Liver (tissue), 9 donors: ENCODE data around the gene GRIA1. TPM values are rescaled to one million over a fixed set of nuclear protein-coding genes. Genes with fewer than 3 reads are reported as not detected.

ENCODE experiments used
- DNase-seq: peaks from one replicate; pipeline ENCODE4 v3.0.0-alpha.2; 2017; ENCODE audit warnings: low spot score
- H3K27ac ChIP-seq, 2 donors: one replicate each; pipeline ENCODE4 v1.7.0; 2013; ENCODE audit warnings: inconsistent platforms in 2 of 2, low read length in 2 of 2, control low read depth in 1 of 2, low read depth in 1 of 2, mild to moderate bottlenecking in 1 of 2
- H3K27me3 ChIP-seq, 4 donors: one replicate each; pipeline versions ENCODE4 v1.6.1 to v1.7.0; 2013; ENCODE audit warnings: low read length in 3 of 4, inconsistent platforms in 1 of 4, mild to moderate bottlenecking in 1 of 4, moderate library complexity in 1 of 4; ENCODE audit not compliant: control insufficient read depth in 4 of 4, insufficient read depth in 4 of 4
- H3K36me3 ChIP-seq, 4 donors: one replicate each; pipeline versions ENCODE4 v1.6.1 to v1.7.0; 2013; ENCODE audit warnings: low read length in 3 of 4, mild to moderate bottlenecking in 3 of 4, low read depth in 1 of 4, moderate library complexity in 1 of 4; ENCODE audit not compliant: control insufficient read depth in 4 of 4, insufficient read depth in 3 of 4
- H3K4me1 ChIP-seq, 4 donors: one replicate each; pipeline versions ENCODE4 v1.6.1 to v1.7.0; 2013; ENCODE audit warnings: low read length in 3 of 4, mild to moderate bottlenecking in 3 of 4, moderate library complexity in 1 of 4; ENCODE audit not compliant: control insufficient read depth in 4 of 4, insufficient read depth in 4 of 4
- H3K4me3 ChIP-seq, 3 donors: one replicate each; pipeline versions ENCODE4 v1.6.1 to v1.7.0; 2013; ENCODE audit warnings: low read length in 3 of 3, control low read depth in 1 of 3, low read depth in 1 of 3, mild to moderate bottlenecking in 1 of 3
- H3K9ac ChIP-seq, 2 donors: one replicate each; pipeline ENCODE4 v1.7.0; 2013; ENCODE audit warnings: low read length in 2 of 2, mild to moderate bottlenecking in 2 of 2, moderate library complexity in 2 of 2, control low read depth in 1 of 2, low read depth in 1 of 2
- H3K9me3 ChIP-seq, 4 donors: one replicate each; pipeline versions ENCODE4 v1.6.1 to v1.7.0; 2013; ENCODE audit warnings: low read length in 3 of 4; ENCODE audit not compliant: control insufficient read depth in 4 of 4
- ATF3 ChIP-seq: IDR thresholded peaks from 2 replicates; pipeline ENCODE4 v1.6.1; 2016; ENCODE audit warnings: antibody characterized with exemption
- CTCF ChIP-seq: fragments of 150-350 bp; IDR thresholded peaks from 2 replicates; pipeline ENCODE4 v1.5.1; 2017; ENCODE audit warnings: improper control_type of control experiment, low read depth, low read length; ENCODE audit not compliant: missing input control
- EGR1 ChIP-seq, 2 donors: IDR thresholded peaks; 2 replicates each; pipeline ENCODE4 v1.6.1; 2016 to 2018; ENCODE audit warnings: antibody characterized with exemption in 2 of 2, low read depth in 2 of 2
- FOXA1 ChIP-seq: IDR thresholded peaks from 2 replicates; pipeline ENCODE4 v1.6.1; 2016; ENCODE audit warnings: antibody characterized with exemption
- HNF4A ChIP-seq, 2 donors: conservative IDR thresholded peaks; 2 replicates each; pipeline ENCODE4 v1.6.1; 2016; ENCODE audit warnings: antibody characterized with exemption in 2 of 2, mild to moderate bottlenecking in 2 of 2
- HNF4G ChIP-seq: IDR thresholded peaks from 2 replicates; pipeline ENCODE4 v1.6.1; 2016; ENCODE audit warnings: antibody characterized with exemption
- JUND ChIP-seq, 2 donors: IDR thresholded peaks; 2 replicates each; pipeline ENCODE4 v1.6.1; 2016; ENCODE audit warnings: antibody characterized with exemption in 2 of 2
- MAX ChIP-seq: IDR thresholded peaks from 2 replicates; pipeline ENCODE4 v1.6.1; 2016; ENCODE audit warnings: antibody characterized with exemption
- NR2F2 ChIP-seq: IDR thresholded peaks from 2 replicates; pipeline ENCODE4 v1.6.1; 2016; ENCODE audit warnings: antibody characterized with exemption
- REST ChIP-seq: IDR thresholded peaks from 2 replicates; pipeline ENCODE4 v1.6.1; 2016; ENCODE audit warnings: antibody characterized with exemption, mild to moderate bottlenecking
- SP1 ChIP-seq: IDR thresholded peaks from 2 replicates; pipeline ENCODE4 v1.6.1; 2018; ENCODE audit warnings: antibody characterized with exemption, mild to moderate bottlenecking
- ZBTB33 ChIP-seq: IDR thresholded peaks from 2 replicates; pipeline ENCODE4 v1.6.1; 2016; ENCODE audit warnings: antibody characterized with exemption
- WGBS: extraction: QIAGEN DNeasy Blood & Tissue Kit; methylation state at CpG from one replicate; pipeline ENCODE4 v1.1.7; 2013; 5-methylcytosine and 5-hydroxymethylcytosine counted together
- polyA plus RNA-seq, 2 donors: library from polyadenylated mRNA; stranded (reverse) in 1 of 2; unstranded in 1 of 2; fragments of 200-250 nt in 1 of 2; fragments of >200 nt in 1 of 2; fragmentation: Nextera tagmentation in 1 of 2; extraction: Ambion mirVana in 1 of 2; gene quantifications; one replicate each; pipeline versions ENCODE4 v1.2.1 to v1.2.3, GENCODE V29; 2013 to 2015
- total RNA-seq, 2 donors: library from RNA; depleted of rRNA; stranded (reverse); fragments of >200 nt; gene quantifications; one replicate each; pipeline ENCODE4 v1.2.3, GENCODE V29; 2014
- donor health status: healthy.
- donor health status: healthy.
- donor health status: healthy.
- donor health status: healthy.
- donor health status: healthy.

The GRIA1 gene
- total and polyA plus RNA-seq, 4 donors = 0.08 TPM; not detected in 3

GRCh38 chr5:153551537-153552079, 61.1 kb downstream of the GRIA1 start:
- no peak overlapping the region for H3K4me3 ChIP-seq
- no peak overlapping the region for H3K27ac ChIP-seq
- DNase-seq = no peak
- TF ChIP-seq FOXA1 (no peak), EGR1 (IDR thresholded peaks at IDR 0.05; ENCODE audit: low read depth in 2 of 2) (no peak), CTCF (no peak), HNF4G (no peak), JUND (IDR thresholded peaks at IDR 0.05) (no peak)
- 42% methylated on average over 1 of the region's 1 CpG for WGBS
- H3K27me3 ChIP-seq = no peaks in the 10 kb centered on the region
- peaks cover 0 to 6% (median 0%) of the 10 kb centered on the region in 4 donors for H3K4me1 ChIP-seq
- no peak overlapping the region for H3K9ac ChIP-seq
- H3K36me3 ChIP-seq = no peaks in the 10 kb centered on the region
- H3K9me3 ChIP-seq = no peaks in the 10 kb centered on the region

- TF ChIP-seq ZBTB33 (no peak), JUND (IDR thresholded peaks at IDR 0.05) (no peak), CTCF (no peak), MAX (no peak), SP1 (no peak), REST (no peak), NR2F2 (no peak), ATF3 (no peak), HNF4A (conservative IDR thresholded peaks at IDR 0.05) (no peak)
- H3K4me1 ChIP-seq = peaks cover 0 to 6% (median 0%) of the 10 kb centered on the region in 4 donors
- no peak for DNase-seq
These were observed 62.4 kb downstream of the GRIA1 start for GRCh38 chr5:153552886-153553285.

More at GRCh38 chr5:153552886-153553285, 62.4 kb downstream of the GRIA1 start:
- Histone ChIP-seq H3K4me3 (no peak overlapping the region), H3K9me3 (no peaks in the 10 kb centered on the region), H3K27me3 (no peaks in the 10 kb centered on the region), H3K27ac (no peak overlapping the region), H3K9ac (no peak overlapping the region), H3K36me3 (no peaks in the 10 kb centered on the region)
